IPS-NIHi11 (cell line): ENCODE measurements around the gene TMEFF2.

Experiments used
- DNase-seq: peaks from one replicate; pipeline ENCODE4 v3.0.0; 2012; ENCODE audit warnings: mixed read lengths, low spot score

Gene TMEFF2

GRCh38 chr2:191961556-191961955 is 233.2 kb downstream of the TMEFF2 start:
- no peak for DNase-seq

GRCh38 chr2:191959209-191959608 is 235.5 kb downstream of the TMEFF2 start:
- no peak for DNase-seq

- no peak for DNase-seq
Measured at GRCh38 chr2:191957996-191958860, 236.5 kb downstream of the TMEFF2 start.

GRCh38 chr2:191954451-191954850 is 240.3 kb downstream of the TMEFF2 start:
- DNase-seq: no peak

DNA sequence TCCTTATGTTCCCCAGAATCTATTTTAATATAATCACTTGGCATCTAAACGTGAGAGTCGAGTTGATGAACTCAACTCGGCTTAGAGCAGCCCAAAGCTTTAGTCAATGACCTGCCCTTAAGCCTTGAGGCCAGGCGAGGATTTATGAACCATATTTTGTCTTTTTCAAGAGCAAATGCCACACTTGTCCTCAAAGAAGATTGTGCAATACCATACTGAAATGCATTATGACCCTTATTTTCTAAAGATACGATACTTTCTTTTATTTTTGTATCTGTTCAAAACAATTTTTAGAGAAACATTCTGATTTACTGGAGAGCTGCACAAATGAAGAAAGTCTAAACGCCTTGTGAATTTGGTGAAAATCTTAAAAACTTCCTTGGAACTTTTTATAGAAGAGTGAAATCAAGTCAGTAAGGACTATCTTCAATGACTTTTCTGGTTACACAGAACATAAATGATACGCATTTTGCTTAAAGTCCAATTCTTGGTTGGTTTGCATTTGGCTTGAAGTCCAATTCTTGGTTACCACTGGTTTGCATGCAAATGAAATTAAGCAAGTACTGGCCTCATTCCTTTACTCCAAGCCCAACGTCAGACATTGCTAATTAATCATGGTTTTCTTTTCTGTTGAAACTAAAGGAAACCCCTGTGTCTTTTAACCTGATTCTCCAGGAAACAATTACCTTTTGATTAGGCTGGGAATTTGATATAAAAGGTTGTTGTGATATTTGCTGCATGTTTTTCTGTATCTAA is 242.0 kb downstream of the TMEFF2 start:
- no peak for DNase-seq

DNA sequence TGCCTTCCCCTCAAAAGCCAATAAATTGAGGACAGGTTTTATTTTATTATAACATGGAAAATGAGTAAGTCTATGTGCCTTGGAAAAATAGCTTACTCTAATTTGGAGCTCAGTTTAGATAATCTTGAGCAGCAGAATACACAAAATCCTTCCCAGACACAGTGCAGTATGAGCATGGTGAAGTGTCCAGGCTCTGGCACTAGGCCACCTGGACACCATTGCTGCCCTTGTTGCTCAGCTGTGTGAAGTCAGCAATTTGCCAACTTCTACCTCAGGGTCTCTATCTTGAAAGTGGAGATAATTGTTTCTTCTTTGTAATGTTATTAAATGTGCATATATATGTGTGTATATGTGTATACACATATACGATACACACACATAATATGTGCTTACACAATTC is 242.9 kb downstream of the TMEFF2 start:
- no peak for DNase-seq

GRCh38 chr2:191951376-191951775 is 243.4 kb downstream of the TMEFF2 start:
- no peak for DNase-seq

GRCh38 chr2:191950132-191950874 is 244.4 kb downstream of the TMEFF2 start:
- DNase-seq: no peak

- no peak for DNase-seq
Measured at GRCh38 chr2:191947235-191947634, 247.5 kb downstream of the TMEFF2 start.

DNA sequence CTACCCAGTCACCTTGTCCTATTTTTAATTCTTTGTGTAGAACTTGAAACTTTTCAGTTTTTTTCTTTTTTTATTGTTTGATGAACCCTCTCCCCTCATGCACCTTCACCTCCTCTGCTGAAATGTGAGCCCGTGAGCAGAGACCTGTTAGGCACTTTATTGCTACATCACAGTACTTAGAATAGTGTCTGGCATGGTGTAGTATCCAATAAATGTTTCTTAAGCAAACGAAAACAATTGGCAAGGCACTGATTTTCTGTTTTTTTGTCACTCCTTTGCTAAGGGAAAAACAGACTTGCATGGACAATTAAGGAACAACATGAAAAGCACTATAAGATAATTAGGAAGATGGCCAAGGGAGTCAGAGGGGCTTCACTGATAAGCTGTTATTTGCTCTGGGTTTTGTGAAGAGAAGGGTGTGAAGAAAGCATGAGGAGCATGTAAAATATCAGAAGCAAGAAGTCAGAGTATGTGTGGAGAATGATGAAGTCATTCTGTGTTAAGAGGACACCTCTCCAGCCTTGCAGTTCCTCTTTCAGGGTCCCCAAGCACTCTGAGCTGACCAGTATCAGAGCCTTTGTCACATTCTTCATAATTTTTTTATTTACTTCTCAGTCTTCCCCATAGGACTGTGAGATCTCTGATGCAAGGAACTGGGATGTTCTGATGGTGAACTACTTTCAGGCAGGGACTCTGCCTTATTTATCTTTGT is 248.1 kb downstream of the TMEFF2 start:
- DNase-seq: no peak

GRCh38 chr2:191945623-191946022 is 249.1 kb downstream of the TMEFF2 start:
- no peak for DNase-seq

GRCh38 chr2:191942739-191943103 is 252.0 kb downstream of the TMEFF2 start:
- no peak for DNase-seq

DNA sequence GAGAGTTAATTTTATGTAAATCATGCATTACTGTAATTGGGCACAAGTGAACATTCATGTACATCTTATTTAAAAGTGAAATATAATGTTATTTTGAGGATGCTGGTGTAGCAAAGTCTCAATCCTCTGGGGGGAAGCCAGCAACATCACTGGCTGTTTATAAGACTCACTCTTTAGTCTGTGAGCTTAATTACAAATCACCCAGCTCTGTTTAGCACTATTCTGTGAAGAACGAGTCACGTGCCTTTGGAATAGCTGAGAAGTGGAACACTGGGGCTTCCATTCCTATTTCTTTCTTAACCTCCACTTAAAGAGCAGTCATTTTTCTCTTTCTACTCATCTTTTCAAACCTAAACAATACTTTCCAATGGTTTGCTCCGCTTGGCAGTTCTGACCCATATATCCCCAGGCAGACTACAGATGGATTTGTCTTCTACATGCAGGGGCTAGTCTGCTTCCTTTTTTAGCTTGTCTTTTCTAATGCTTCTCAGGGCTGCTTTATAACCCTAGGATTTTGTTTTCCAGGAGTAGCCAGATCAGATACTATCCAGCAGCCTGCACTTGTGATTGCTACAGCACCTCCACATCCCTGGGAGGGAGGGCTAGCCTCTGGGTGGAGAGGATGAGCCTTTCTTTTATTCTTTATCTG is 252.5 kb downstream of the TMEFF2 start:
- no peak for DNase-seq

- DNase-seq: no peak
Measured at GRCh38 chr2:191941376-191941929, 253.3 kb downstream of the TMEFF2 start.

DNA sequence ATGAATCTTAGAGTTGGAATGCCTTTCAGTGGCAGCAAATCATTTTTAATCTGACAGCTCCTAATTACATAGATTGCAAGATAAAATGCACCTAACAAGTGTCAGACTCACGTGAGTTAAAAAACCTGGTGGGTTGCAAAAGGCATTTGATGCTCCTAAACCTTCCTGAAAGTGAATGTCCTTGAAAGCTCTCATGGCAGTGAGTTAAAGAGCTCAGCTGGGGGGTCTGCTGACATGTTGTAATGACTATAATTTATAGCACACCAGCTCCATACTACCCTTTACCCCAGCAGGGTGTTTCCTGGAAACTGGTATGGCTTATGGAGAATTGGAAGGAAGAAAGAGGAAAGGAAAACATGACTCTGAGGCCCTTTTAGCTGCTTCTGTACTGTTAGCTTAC is 256.0 kb downstream of the TMEFF2 start:
- no peak for DNase-seq

GRCh38 chr2:191936882-191937405 is 257.8 kb downstream of the TMEFF2 start:
- no peak for DNase-seq

- peak; percentile 13 for DNase-seq
Measured at GRCh38 chr2:191935247-191935646, 259.5 kb downstream of the TMEFF2 start.

GRCh38 chr2:191933307-191934105 is 261.2 kb downstream of the TMEFF2 start:
- DNase-seq: no peak

DNA sequence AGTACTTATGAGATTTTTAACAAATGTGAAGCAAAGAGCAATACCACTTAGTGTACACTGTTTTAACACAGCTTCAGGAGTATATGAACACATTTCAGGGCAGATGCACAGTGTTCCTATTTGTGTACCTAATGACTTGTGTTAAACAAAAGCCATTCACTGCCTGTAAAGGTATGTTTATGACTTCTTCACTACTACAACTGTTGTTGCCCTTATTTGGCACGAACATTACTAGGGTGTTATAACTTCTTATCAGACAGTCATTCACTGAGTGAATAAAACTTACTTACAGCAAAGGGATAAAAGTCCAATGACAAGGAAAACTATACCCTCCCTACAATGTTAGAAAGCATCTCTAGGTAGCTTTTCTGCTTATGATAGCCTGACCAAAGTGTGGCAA is 262.4 kb downstream of the TMEFF2 start:
- no peak for DNase-seq

- no peak for DNase-seq
Measured at GRCh38 chr2:191931329-191931728, 263.4 kb downstream of the TMEFF2 start.
